ENCODE data around the gene BABAM1. TPM values are rescaled to one million over a fixed set of nuclear protein-coding genes. Genes with fewer than 3 reads are reported as not detected.

Gene BABAM1
- total and polyA plus RNA-seq, 2 of the 4 experiments (the other 2 are of a cell fraction): 95.1 to 101 TPM

- Histone ChIP-seq H2BK5ac (ENCODE audit: low read depth, low read length, poor library complexity, severe bottlenecking) (no peak within 1 kb of the TSS), H3K9ac (ENCODE audit: low read depth, low read length) (no peak within 1 kb of the TSS), H3K36me3 (ENCODE audit: control insufficient read depth, insufficient read depth, low read length) (peaks cover 13% of the 10 kb centered on the region), H3K9me3 (ENCODE audit: control insufficient read depth, insufficient read depth, low read length) (no peaks in the 10 kb centered on the region), H2BK120ac (ENCODE audit: low read depth, low read length) (no peak within 1 kb of the TSS), H4K8ac (ENCODE audit: low read depth in 2 of 2, low read length in 2 of 2) (peak within 1 kb of the TSS in 1 of 2 experiments; percentile 24; a peak in 2 of 4 replicates), H3K27ac (ENCODE audit: insufficient read depth, low read length) (no peak within 1 kb of the TSS), H3K23ac (ENCODE audit: low read depth, low read length) (no peak within 1 kb of the TSS), H2AK5ac (ENCODE audit: low read depth, low read length) (no peak within 1 kb of the TSS), H4K91ac (ENCODE audit: insufficient read depth, low read depth, low read length) (no peak within 1 kb of the TSS), H3K9me1 (ENCODE audit: insufficient read depth, low read length) (no peaks in the 10 kb centered on the region), H3K56ac (ENCODE audit: extremely low read depth, insufficient read depth, low read length) (no peak within 1 kb of the TSS), H2AK9ac (replicated peaks; ENCODE audit: low read depth, low read length, poor library complexity) (peak within 1 kb of the TSS; percentile 62), H3K4me2 (ENCODE audit: low read depth, low read length) (peak within 1 kb of the TSS; percentile 72), H3K14ac (replicated peaks; ENCODE audit: low read depth, low read length) (0 out of 2 replicates have a peak within 1 kb of the TSS, but pooled peaks have one; percentile 40), H3K4me3 (ENCODE audit: insufficient read depth, low read depth, low read length) (peak within 1 kb of the TSS; percentile 32), H2BK20ac (ENCODE audit: low read depth, low read length) (no peak within 1 kb of the TSS), H3K4me1 (ENCODE audit: control insufficient read depth, insufficient read depth, low read length) (no peaks in the 10 kb centered on the region), H2BK15ac (ENCODE audit: low read depth, low read length) (no peak within 1 kb of the TSS), H3K18ac (ENCODE audit: low read depth, low read length) (no peak within 1 kb of the TSS), H3K79me1 (ENCODE audit: low read depth in 1 of 2, low read length in 2 of 2) (no peaks in the 10 kb centered on the region), H3K27me3 (ENCODE audit: control insufficient read depth, insufficient read depth, low read length) (no peaks in the 10 kb centered on the region), H4K5ac (ENCODE audit: low read depth, low read length) (no peak within 1 kb of the TSS), H3K4ac (ENCODE audit: low read depth, low read length) (no peak within 1 kb of the TSS; the same call in 1 of the 2 replicates), H2AFZ (replicated peaks; ENCODE audit: low read length, poor library complexity) (peak within 1 kb of the TSS; percentile 79), H4K20me1 (ENCODE audit: insufficient read depth, low read length) (no peaks in the 10 kb centered on the region)
- TF ChIP-seq MAZ (IDR thresholded peaks at IDR 0.05; ENCODE audit: borderline replicate concordance, low read depth, low read length) (no peak), RFX5 (IDR thresholded peaks at IDR 0.05; ENCODE audit: low read depth, low read length) (no peak), MXI1 (IDR thresholded peaks at IDR 0.05; ENCODE audit: borderline replicate concordance, low read depth, low read length) (no peak; the same call in 1 of the 2 replicates), NFE2L2 (IDR thresholded peaks at IDR 0.05; ENCODE audit: low read depth, low read length) (no peak), CHD1 (IDR thresholded peaks at IDR 0.05; ENCODE audit: low read depth, low read length) (no peak), POLR2A (IDR thresholded peaks at IDR 0.05; ENCODE audit: low read depth, low read length) (no peak), ELK1 (IDR thresholded peaks at IDR 0.05; ENCODE audit: borderline replicate concordance, low read depth, low read length) (no peak), SMC3 (IDR thresholded peaks at IDR 0.05; ENCODE audit: low read depth, low read length) (no peak), CEBPB (IDR thresholded peaks at IDR 0.05; ENCODE audit: low read depth, low read length) (no peak), RCOR1 (IDR thresholded peaks at IDR 0.05; ENCODE audit: insufficient replicate concordance, low read length) (no peak), MAFK (IDR thresholded peaks at IDR 0.05; ENCODE audit: low read depth, low read length) (no peak)
- POLR2A ChIA-PET (ENCODE audit: unreplicated experiment): no interaction called here
- no TSS peak for BruUV-seq (replicated peaks)
- intact Hi-C loops (cut with micrococcal nuclease) (loop anchor here (1.0 to 10.0 kb wide), 4 partner anchors 76 to 507 kb away; no protein-coding TSS in a partner anchor), in situ Hi-C loops (cut with MboI; ENCODE audit: low sequenced_read_pairs) (loop anchor here (10.0 kb wide), 1 partner anchor 77 kb away; no protein-coding TSS in a partner anchor), dilution Hi-C loops (cut with HindIII; ENCODE audit: low sequenced_read_pairs, unreplicated experiment) (no loop called here)
- CTCF ChIA-PET: interaction anchor here (0.6 to 1.2 kb wide), 2 partner anchors 47 to 179 kb away, joined by 3 to 4 read pairs; no protein-coding TSS in a partner anchor
- 17% methylated on average over 57 of the region's 75 CpGs; no CpG with 5 or more reads in 1 of the 2 experiments for WGBS, 2 experiments (ENCODE audit: extremely low coverage in 2 of 2, insufficient read length in 1 of 2)
- no peak for DNase-seq
- ATAC-seq (ENCODE audit: low read depth): peak; percentile 31
Measured at GRCh38 chr19:17281391-17282304, 14.4 kb downstream of the BABAM1 start, which contains the start of gene ANKLE1. ANKLE1 (plus strand) TSS chr19:17281901; CDS start chr19:17281921, 20 bp downstream.
